Stimulated activated CD4-positive, alpha-beta T cell treated with anti-CD3 and anti-CD28 coated beads, Interleukin-15, amount 100 ng/mL, for 1 hour (primary cell): ENCODE measurements around the gene PCDH8.

Source experiments
- DNase-seq, 2 donors: peaks; one replicate each; pipeline ENCODE4 v3.0.0-alpha.2; 2020; ENCODE audit warnings: low read depth in 1 of 2, low spot score in 1 of 2

Gene PCDH8

DNA sequence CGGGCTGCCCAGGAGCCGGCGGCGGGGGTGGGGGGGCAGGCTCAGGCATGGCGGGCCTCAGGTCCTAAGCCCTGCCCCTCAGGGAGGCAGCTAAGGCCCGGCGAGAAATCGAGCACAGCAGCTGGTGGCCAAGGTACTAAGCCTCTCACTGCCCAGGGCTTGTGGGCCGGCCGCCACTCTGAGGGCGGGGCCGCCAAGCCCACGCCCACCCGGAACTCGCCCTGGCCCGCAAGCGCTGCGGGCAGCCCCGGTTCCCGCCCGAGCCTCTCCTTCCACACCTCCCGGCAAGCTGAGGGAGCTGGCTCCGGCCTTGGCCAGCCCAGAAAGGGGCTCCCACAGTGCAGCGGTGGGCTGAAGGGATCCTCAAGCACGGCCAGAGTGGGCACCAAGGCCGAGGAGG, 33.1 kb downstream of the PCDH8 start:
- no peak for DNase-seq

DNA sequence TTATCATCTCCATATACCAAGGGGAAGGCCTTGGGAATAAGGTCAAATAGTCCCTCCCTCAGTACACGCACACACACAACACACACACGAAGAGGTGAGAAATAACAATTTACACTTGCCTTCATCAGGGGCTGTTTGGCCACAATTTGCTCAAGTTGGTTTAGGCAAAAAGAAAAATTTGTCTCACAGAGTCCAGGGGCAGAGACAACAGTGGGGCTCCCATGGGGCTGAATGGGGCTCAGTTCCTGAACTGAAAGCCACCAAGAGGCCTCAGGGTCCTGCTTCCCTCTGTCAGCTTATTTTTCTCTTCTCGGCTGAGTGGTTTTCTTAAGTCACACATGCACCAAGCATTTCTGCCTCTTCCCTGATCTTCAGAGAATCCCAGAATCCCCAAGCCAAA, 35.5 kb downstream of the PCDH8 start:
- DNase-seq = no peak

DNA sequence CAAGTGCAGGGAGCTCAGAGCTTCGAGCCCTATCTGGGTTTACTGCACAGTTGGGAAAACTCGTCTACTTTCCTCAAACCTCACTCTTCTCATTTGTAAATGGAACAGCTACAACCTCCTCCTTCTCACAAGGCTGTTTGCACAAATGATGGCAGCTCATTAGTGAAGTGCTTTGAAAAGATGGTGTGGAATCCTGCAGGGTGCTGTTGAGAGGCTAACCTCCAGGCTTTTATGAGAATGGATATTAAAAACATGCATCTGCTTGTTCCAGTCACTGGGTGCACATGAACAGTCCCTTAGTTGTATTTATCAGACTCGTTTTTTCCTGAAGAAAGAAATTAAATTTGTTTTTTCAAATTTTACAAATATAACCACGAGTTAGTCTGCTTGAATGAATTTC, 36.6 kb downstream of the PCDH8 start:
- DNase-seq = no peak

DNA sequence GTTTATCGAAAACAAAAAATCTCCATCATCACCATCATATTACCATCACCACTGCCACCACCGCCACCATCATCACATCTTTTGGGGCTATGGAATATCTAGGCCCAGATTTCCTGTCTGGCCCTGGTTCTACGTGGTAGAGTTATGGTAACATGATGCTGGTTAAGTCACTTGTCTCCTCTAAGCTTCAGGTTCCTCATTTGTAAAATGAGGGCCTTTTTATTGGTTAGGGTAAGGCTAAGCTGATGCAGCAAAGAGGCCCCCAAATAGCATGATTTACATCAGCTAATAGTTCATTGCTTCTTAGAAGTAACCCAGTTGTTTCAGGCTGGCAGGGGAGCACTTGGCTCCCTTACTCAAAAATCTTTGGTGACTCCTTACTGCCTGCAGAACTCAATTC, 37.9 kb downstream of the PCDH8 start:
- no peak for DNase-seq

DNA sequence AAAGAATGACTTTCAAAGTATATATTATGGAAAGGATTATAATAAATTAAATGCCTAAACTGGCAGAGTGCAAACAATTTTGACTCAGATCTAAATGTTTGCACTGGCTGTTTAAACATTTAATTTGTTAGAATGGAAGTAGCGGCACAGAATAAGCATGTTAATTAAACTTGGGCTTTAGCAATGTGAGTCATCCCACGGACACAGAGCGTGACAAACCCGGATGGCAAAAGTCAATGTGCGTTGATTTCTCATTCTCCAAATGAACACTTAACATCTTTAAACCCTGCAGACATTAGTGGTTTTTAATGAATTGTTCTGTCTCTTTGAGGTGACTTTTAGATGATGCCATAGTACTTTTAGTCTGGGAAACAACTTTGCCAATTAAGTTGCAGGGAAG, 38.4 kb downstream of the PCDH8 start:
- DNase-seq = no peak

DNA sequence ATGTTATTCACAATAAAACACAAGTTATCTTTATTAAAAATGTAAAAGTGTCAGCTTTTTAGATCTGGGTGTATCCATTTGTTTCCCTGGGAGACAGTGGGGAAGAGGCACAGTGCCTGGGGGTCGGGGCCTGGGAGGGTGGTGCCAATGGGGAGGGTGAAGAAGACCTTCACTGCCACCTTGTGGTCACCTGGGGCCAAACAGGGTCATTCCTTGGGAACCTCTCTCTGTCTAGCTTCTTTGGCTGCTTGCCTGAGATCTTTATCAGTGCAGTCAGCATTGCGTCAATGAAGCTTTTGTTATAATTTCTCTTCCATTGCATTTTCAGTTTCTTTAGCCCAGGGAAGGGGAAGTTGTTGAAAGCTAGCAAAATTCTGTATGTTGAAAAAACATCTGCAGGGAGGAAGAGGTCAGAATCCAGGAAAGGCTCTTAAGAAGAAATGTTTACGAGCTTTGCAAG, 39.1 kb downstream of the PCDH8 start:
- peak in 1 of 2 donors; percentile 3 for DNase-seq

DNA sequence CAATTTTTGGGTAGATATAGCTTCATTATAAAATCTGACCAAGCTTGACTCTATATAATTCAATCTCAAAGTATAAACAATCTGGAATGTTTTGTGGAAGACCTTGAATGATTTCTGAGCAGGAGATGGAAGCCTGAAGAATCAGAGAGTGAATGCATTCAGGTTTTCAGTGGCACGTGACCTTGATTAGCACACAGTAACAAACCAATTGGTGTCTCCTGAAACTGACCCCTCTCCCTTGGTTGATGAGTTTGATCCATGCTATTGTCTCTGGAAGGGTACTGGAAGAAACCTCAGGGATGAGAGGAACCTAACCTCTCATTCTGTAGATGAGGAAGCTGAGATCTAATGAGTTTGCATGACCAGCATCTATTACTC, 39.6 kb downstream of the PCDH8 start:
- no peak for DNase-seq

DNA sequence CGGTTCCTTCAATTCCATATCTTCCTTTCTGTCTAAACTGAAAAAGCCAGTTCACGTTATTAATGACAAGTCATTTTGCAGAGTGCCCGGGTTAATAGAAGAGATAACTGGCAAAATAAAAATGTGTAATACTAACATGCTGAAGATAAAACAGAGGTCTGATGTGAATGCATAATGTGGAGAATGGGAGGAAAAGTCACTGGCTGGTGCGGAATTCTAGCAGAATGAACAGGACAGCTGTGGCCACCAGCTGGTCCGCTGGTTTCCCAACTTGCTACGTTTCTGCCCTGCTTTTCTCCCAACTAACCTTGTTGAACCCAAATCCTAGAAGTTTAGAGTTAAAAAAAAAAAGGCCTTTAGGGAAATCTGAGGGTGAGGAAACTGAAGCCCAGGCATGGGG, 42.4 kb downstream of the PCDH8 start:
- DNase-seq = no peak

DNA sequence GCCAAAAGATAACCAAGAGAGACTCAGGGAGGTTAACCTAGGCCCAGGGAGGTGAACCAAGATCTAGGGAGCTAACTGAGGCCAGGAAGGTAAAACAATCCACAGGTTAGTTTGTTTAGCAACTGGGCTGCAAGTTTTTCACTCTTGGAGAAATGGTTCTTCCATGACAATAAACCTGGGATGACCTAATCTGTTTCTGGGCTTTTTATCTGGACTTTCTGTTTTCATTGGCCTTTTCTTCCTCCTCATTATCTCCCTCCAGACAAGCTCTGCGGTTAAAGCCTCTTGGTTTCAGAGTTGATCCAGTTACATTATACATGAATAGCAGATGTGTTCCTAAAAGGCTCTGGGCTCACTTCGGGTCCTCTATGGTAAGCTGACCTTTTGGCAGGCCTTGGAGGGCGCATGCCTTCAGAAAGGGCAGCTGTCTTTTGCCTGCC, 44.2 kb downstream of the PCDH8 start:
- no peak for DNase-seq

DNA sequence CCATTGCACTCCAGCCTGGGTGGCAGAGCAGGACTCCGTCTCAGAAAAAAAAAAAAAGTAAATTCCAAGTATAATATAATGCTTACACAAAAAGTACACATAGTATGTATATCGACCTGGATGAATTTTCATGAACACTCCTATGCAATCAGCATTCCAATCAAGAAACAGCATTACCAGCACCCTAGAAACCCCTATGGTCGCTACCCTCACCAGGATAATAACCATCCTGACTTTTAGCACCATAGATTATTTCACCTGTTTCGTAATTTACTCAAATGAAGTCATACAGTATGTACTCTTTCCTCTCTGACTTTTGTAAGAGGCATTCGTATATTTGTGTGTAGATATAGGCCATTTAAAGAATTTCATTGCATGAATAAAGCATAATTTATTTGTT, 47.6 kb downstream of the PCDH8 start:
- no peak for DNase-seq

DNA sequence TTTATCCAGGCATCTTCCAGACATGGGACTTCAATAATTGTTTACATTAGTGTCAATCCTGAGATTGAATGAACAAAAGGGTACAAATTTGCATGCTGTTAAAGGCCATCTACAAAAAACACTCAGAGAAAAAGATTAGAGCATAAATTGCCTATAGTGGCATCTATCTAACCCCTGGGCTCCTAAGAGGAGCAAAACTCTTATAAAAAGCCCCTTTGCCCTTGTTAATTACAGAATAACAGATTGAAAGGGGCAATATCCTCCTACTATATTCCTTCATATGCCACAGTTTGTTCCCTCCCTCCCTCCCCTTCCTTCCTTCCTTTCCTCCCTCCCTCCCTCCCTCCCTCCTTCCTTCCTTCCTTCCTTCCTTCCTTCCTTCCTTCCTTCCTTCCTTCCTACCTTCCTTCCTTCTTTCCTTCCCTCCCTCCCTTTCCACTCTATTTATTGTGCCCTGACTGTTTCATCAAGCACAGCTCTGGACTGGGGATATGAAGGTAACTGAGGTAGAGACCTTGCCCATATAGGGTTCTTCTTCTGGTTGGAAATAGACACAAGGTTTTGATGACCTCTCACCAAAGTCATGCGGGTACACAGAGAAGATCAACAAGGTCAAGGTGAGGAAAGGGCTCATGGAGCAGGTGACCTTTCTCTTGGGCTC, 49.5 kb downstream of the PCDH8 start:
- no peak for DNase-seq

DNA sequence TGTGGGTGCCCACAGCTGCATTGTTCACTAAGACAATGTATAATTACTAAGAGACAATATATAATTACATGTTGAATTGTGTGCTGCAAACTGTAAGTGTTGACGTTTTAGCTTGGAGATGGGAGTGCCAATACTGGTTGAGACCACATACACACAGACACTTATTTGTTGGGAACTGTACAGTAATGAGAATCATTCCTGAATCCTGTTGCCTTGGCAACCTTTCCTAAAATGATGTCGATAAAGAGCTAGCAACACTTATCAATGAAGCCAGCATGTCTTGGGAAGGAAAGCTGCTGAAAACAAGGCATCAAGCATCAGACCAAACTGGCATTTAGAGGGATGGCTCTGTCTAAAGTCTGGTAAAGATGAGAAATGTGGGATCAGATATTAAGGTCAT, 51.3 kb downstream of the PCDH8 start:
- no peak for DNase-seq

DNA sequence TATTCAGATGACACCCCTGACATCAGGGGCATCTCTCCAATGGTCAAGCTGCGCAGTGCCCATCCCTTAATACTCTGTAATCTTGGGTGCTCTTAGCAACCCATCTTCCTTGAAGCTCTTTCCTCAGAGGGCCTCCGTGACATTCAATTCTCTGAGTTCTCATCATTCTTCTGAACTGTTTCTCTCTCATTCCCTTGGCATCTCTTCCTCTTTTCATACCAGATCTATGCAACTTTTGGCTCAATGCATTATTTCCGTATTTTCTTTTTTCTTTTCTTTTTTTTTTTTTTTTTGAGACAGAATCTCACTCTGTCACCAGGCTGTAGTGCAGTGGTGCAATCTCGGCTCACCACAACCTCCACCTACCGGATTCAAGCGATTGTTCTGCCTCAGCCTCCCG, 53.9 kb downstream of the PCDH8 start:
- DNase-seq = no peak

DNA sequence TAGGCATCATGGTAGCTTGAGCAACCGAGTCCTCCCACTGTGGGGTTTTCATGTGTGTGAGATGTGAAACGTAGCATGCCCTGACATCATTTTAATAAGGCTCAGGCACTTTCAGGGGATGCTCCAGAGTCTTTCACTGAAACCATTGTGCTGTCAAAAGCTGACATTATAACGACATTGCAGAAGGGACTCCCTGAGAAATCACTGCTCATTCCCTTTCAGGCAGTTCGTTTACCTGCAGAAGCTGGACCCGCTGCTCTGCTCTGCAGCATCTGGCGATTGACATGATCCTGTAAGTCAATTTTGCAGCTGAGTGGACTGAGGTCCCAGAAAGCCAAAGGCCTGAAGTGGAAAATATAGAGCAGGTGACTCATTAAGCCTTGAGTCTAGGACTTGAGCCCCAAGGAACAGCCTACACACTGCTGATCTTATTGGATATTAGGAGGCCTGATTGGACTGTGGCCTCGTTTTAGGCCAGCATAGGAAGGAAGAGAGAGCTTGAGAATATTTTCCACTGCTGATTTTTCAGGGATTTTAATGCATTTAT, 54.9 kb downstream of the PCDH8 start:
- DNase-seq = no peak
